Right atrium auricular region (tissue), 2 donors: ENCODE measurements around the gene SLC8A3. TPM values are rescaled to one million over a fixed set of nuclear protein-coding genes. Genes with fewer than 3 reads are reported as not detected.
"Not testable (repeated sequence)": the region's sequence is repeated elsewhere in the genome, so short reads cannot be mapped to it uniquely, and the experiment has no call there.

Source experiments
- DNase-seq: peaks from one replicate; pipeline ENCODE4 v3.0.0-alpha.2; 2019; ENCODE audit warnings: low spot score
- H3K27ac ChIP-seq, 2 donors: fragments of 200-600 bp; sonication (generic); 1 replicate in 1 of 2; 2 replicates in 1 of 2; pipeline ENCODE4 v1.5.1; 2016 to 2019
- H3K27me3 ChIP-seq, 2 donors: fragments of 200-600 bp; sonication (generic); one replicate each; pipeline versions ENCODE4 v1.5.1 to v1.6.0; 2017 to 2019
- H3K36me3 ChIP-seq: fragments of 200-600 bp; sonication (generic); one replicate; pipeline ENCODE4 v1.5.1; 2016
- H3K4me1 ChIP-seq, 2 donors: fragments of 200-600 bp; sonication (generic); one replicate each; pipeline versions ENCODE4 v1.5.1 to v1.6.0; 2017 to 2019
- H3K4me3 ChIP-seq, 2 donors: fragments of 200-600 bp; sonication (generic); 1 replicate in 1 of 2; 2 replicates in 1 of 2; pipeline ENCODE4 v1.5.1; 2017 to 2019; ENCODE audit warnings: mild to moderate bottlenecking in 1 of 2, moderate library complexity in 1 of 2
- H3K9me3 ChIP-seq, 2 donors: fragments of 200-600 bp; sonication (generic); one replicate each; pipeline ENCODE4 v1.5.1; 2019
- CTCF ChIP-seq, 2 donors: fragments of 200-600 bp; sonication (generic); IDR thresholded peaks; one replicate each; pipeline ENCODE4 v1.5.1; 2019; ENCODE audit warnings: antibody characterized with exemption in 2 of 2
- total RNA-seq, 2 donors: library from RNA; depleted of rRNA; stranded (reverse); fragments of >200 nt; gene quantifications; one replicate each; pipeline ENCODE4 v1.1.0, GENCODE V29; 2016

The SLC8A3 gene
- total RNA-seq = 1 to 10 TPM; 1.3 to 1.4 TPM

- DNase-seq = no peak
- Histone ChIP-seq H3K9me3 (no peaks in the 10 kb centered on the region), H3K27ac (peak within 1 kb of the TSS; percentile 29 to 80), H3K27me3 (no peaks in the 10 kb centered on the region), H3K4me1 (peaks cover 0 to 28% of the 10 kb centered on the region in 2 donors), H3K36me3 (no peaks in the 10 kb centered on the region), H3K4me3 (peak within 1 kb of the TSS; percentile 44 to 57)
- no peak for TF ChIP-seq CTCF (IDR thresholded peaks at IDR 0.05)
Observed at GRCh38 chr14:70188659-70189455, at the start of gene SLC8A3. SLC8A3 (minus strand) TSS chr14:70188951; CDS start chr14:70168422, 20,529 bp downstream.

- H3K4me1 ChIP-seq = no peaks in the 10 kb centered on the region
- no peaks in the 10 kb centered on the region for H3K36me3 ChIP-seq
- peaks cover 0 to 6% of the 10 kb centered on the region in 2 donors for H3K9me3 ChIP-seq
- no peak for DNase-seq
- H3K4me3 ChIP-seq = no peak overlapping the region
- H3K27ac ChIP-seq = no peak overlapping the region
- no peaks in the 10 kb centered on the region for H3K27me3 ChIP-seq
- no peak for TF ChIP-seq CTCF (IDR thresholded peaks at IDR 0.05)
Observed at GRCh38 chr14:70237710-70238109, 49.0 kb upstream of the SLC8A3 start.

DNA sequence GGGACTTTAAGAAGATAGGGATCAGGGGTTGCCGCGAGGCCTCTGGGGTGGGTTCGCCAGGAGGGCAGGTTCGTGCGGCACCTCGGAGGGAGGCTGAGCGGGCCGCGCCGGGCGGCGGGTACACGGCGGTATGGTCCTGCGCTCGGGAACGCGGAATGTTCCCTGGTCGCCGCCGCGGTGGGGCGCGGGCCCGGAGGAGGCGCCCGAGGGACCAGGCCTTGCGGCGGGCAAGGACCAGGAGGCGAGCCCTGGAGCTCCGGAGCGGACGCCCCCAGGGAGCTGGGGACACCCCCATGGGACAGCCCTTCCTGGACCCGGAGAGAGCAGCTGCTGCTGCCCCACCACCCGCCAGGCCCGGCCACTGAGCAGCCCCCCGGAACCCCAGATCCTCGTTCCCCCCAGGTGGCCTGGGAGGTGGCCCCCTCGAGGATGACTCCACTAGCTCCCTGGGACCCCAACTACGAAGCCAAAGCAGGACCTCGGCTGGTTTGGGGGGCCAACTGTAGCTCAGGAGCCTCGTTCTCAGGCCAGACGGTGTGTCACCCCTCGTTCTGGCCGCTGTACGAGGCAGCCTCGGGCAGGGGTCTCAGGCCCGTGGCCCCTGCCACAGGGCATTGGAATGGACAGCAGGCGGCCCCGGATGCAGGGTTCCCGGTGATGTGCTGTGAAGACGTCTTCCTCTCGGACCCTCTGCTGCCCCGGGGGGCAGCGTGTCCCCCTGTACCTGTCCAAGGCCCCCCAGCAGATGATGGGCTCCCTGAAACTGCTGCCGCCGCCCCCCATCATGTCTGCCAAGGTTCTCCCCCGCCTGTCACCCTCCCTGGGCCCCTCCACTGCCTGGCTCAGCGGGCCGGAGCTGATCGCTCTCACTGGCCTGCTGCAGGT lies 45.6 kb upstream of the SLC8A3 start:
- H3K27me3 ChIP-seq = no peaks in the 10 kb centered on the region

DNA sequence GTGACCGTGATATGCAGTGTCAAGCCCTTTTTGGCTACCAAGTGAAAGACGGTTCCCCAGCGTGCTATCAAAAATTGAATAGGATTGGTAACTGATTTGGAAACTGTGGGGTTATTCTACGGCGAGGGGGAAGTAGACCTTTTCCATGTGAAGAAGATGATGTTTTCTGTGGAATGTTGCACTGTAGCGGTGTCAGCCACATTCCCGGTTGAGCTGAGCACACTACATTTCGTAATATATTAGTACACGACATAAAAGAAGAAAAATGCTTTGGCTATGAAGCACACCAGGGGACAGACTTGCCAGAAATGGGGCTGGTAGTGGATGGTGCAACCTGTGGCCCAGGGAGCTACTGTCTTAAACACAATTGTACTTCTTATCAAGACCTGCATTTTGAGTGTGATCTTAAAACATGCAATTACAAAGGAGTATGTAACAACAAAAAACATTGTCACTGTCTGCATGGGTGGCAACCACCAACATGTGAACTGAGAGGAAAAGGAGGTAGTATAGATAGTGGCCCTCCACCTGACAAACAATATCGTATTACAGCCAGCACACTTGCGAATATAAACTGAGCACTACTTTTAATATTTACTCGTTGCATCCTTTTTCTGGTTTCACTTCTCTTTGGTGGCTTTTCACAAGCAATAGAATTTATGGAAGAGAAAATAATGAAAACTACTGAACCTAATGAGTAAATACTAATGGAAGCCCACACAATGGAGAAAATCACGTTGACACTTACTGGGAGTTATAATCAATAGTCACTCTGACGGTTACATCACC lies 43.2 kb upstream of the SLC8A3 start:
- not testable (repeated sequence) for DNase-seq, H3K4me1 ChIP-seq, H3K27me3 ChIP-seq, H3K27ac ChIP-seq, H3K4me3 ChIP-seq, H3K36me3 ChIP-seq, H3K9me3 ChIP-seq

More for the DNA sequence above, 45.6 kb upstream of the SLC8A3 start:
- Histone ChIP-seq H3K9me3 (no peaks in the 10 kb centered on the region), H3K4me1 (no peaks in the 10 kb centered on the region), H3K27ac (no peak overlapping the region), H3K36me3 (no peaks in the 10 kb centered on the region), H3K4me3 (no peak overlapping the region)
- TF ChIP-seq CTCF (IDR thresholded peaks at IDR 0.05) = no peak
- DNase-seq = no peak

DNA sequence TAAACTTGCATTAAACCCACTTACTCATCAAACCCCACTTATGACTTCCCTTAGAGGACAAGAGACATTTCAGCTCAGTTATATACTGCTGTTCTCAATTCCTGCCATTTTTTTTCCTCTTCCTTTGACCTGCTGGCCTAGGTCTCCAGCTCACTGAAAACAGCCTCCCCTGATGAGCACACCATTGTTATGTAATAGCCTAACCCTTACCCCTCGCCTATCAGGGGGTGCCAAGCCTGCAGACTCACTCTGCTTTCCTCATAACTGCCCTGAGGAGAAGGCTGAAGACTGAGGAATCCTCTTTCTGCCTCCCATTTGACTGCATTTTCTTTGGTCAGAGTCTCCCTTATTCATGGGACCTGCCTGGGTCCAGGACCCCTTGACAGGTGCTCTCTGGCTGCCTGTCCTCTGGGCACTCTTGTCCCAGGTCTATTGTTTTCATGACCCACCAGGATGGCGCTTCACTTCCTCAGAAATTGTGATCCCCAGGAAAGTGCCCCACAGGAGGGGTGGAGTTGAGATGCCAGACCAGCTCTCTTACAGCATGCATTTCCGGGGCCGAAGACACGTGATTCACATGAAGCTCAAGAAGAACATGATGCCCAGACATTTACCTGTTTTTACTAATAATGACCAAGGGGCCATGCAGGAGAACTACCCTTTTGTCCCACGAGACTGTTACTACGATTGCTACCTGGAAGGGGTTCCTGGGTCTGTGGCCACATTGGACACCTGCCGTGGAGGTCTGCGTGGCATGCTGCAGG lies 41.3 kb upstream of the SLC8A3 start:
- not testable (repeated sequence) for H3K9me3 ChIP-seq, H3K36me3 ChIP-seq, H3K27ac ChIP-seq, H3K27me3 ChIP-seq, DNase-seq, H3K4me1 ChIP-seq, H3K4me3 ChIP-seq

DNA sequence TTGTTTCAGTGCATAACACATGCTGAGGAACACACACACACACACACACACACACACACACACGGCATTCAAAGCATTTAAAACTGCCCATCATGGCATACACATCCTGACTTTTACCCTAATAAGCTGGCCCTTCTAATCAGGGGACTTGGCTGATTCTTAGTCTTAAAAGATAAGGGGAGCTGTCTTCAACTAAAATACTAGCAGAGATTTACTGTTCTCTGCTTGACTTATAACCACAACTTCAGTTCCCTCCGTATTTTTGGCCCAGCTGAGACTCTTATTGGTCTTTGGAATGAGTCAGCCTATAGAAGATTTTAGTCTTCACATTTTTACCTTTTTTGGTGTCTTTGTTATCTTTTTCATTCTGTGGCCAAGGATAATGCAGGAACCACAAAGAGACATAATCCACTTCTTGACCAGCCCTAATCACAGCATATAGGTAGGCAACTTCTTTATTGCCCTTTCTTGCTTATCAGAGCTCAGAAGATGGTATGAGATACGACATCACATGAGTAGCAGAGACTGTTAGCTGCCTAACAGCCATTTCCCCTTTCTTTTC lies 25.1 kb upstream of the SLC8A3 start:
- Histone ChIP-seq H3K4me1 (no peaks in the 10 kb centered on the region), H3K36me3 (no peaks in the 10 kb centered on the region), H3K9me3 (no peaks in the 10 kb centered on the region), H3K4me3 (no peak overlapping the region), H3K27ac (no peak overlapping the region), H3K27me3 (no peaks in the 10 kb centered on the region)
- TF ChIP-seq CTCF (IDR thresholded peaks at IDR 0.05) = no peak
- DNase-seq = no peak
